Thymus (tissue), 14 donors: ENCODE results near the gene PSME2. TPM values are rescaled to one million over a fixed set of nuclear protein-coding genes. Genes with fewer than 3 reads are reported as not detected.

ENCODE experiments used
- DNase-seq, 9 donors: peaks; one replicate each; pipeline ENCODE4 v3.0.0-alpha.2; 2013; ENCODE audit warnings: low spot score in 9 of 9, low read depth in 6 of 9, missing footprints in 1 of 9
- H3K27ac ChIP-seq, 2 donors: one replicate each; pipeline ENCODE4 v1.5.1; 2013; ENCODE audit warnings: control low read depth in 1 of 2, low read depth in 1 of 2, low read length in 1 of 2, mild to moderate bottlenecking in 1 of 2, moderate library complexity in 1 of 2
- H3K27me3 ChIP-seq, 2 donors: one replicate each; pipeline ENCODE4 v1.5.1; 2013; ENCODE audit warnings: low read length in 1 of 2; ENCODE audit not compliant: control insufficient read depth in 2 of 2, insufficient read depth in 1 of 2
- H3K36me3 ChIP-seq, 2 donors: one replicate each; pipeline ENCODE4 v1.5.1; 2013; ENCODE audit warnings: low read length in 1 of 2, mild to moderate bottlenecking in 1 of 2, moderate library complexity in 1 of 2; ENCODE audit not compliant: control insufficient read depth in 2 of 2, insufficient read depth in 2 of 2
- H3K4me1 ChIP-seq, 2 donors: one replicate each; pipeline ENCODE4 v1.5.1; 2013; ENCODE audit warnings: low read length in 2 of 2; ENCODE audit not compliant: control insufficient read depth in 2 of 2, insufficient read depth in 2 of 2
- H3K4me3 ChIP-seq, 2 donors: one replicate each; pipeline ENCODE4 v1.5.1; 2013; ENCODE audit warnings: low read length in 2 of 2, control low read depth in 1 of 2, mild to moderate bottlenecking in 1 of 2
- H3K9me3 ChIP-seq, 2 donors: one replicate each; pipeline ENCODE4 v1.5.1; 2013; ENCODE audit warnings: low read length in 1 of 2, mild to moderate bottlenecking in 1 of 2; ENCODE audit not compliant: control insufficient read depth in 2 of 2, insufficient read depth in 1 of 2
- WGBS: extraction: QIAGEN DNeasy Blood & Tissue Kit; methylation state at CpG from one replicate; pipeline ENCODE4 v1.1.7; 2013; 5-methylcytosine and 5-hydroxymethylcytosine counted together
- long read RNA-seq, 10 donors: transcript quantifications; one replicate each; lab custom pipeline, GENCODE V29; 2026
- polyA plus RNA-seq: library from polyadenylated mRNA; stranded (reverse); fragments of 200-250 nt; gene quantifications from one replicate; pipeline ENCODE4 v1.2.3, GENCODE V29; 2013
- total RNA-seq: library from RNA; stranded (reverse); fragments of 120-200 nt; gene quantifications from one replicate; pipeline ENCODE4 v1.2.4, GENCODE V29; 2013
- donor health status: healthy.

PSME2 gene, protein sequence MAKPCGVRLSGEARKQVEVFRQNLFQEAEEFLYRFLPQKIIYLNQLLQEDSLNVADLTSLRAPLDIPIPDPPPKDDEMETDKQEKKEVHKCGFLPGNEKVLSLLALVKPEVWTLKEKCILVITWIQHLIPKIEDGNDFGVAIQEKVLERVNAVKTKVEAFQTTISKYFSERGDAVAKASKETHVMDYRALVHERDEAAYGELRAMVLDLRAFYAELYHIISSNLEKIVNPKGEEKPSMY
- total RNA-seq: 387 TPM
- polyA plus RNA-seq: 420 TPM
- long read RNA-seq, donor 1, transcript PSME2-201 (11 exons, 1,404 nt): major isoform, 10 of 14 reads
- long read RNA-seq, donor 1, partial matches to known transcripts: 0 of 14 reads
- long read RNA-seq, donor 1, other reads (novel, unspliced or antisense): 0 of 14 reads
- long read RNA-seq, donor 2: 0 reads
- long read RNA-seq, donor 3, transcript PSME2-201 (11 exons, 1,404 nt): major isoform, 150 of 285 reads
- long read RNA-seq, donor 3, transcript PSME2-205 (2 exons, 496 nt): minor isoform, 6 of 285 reads
- long read RNA-seq, donor 3, partial matches to known transcripts: 111 of 285 reads
- long read RNA-seq, donor 3, other reads (novel, unspliced or antisense): 5 of 285 reads
- long read RNA-seq, donor 4, transcript PSME2-201 (11 exons, 1,404 nt): major isoform, 62 of 103 reads
- long read RNA-seq, donor 4, partial matches to known transcripts: 30 of 103 reads
- long read RNA-seq, donor 4, other reads (novel, unspliced or antisense): 0 of 103 reads
- long read RNA-seq, donor 5, transcript PSME2-201 (11 exons, 1,404 nt): major isoform, 184 of 352 reads
- long read RNA-seq, donor 5, partial matches to known transcripts: 109 of 352 reads
- long read RNA-seq, donor 5, other reads (novel, unspliced or antisense): 45 of 352 reads
- long read RNA-seq, donor 6, transcript PSME2-201 (11 exons, 1,404 nt): major isoform, 100 of 114 reads
- long read RNA-seq, donor 6, partial matches to known transcripts: 8 of 114 reads
- long read RNA-seq, donor 6, other reads (novel, unspliced or antisense): 0 of 114 reads
- long read RNA-seq, donor 7, transcript PSME2-205 (2 exons, 496 nt): minor isoform, 10 of 179 reads
- long read RNA-seq, donor 7, transcript PSME2-201 (11 exons, 1,404 nt): major isoform, 122 of 179 reads
- long read RNA-seq, donor 7, partial matches to known transcripts: 36 of 179 reads
- long read RNA-seq, donor 7, other reads (novel, unspliced or antisense): 6 of 179 reads
- long read RNA-seq, donor 8, transcript PSME2-201 (11 exons, 1,404 nt): major isoform, 42 of 45 reads
- long read RNA-seq, donor 8, partial matches to known transcripts: 0 of 45 reads
- long read RNA-seq, donor 8, other reads (novel, unspliced or antisense): 0 of 45 reads
- long read RNA-seq, donor 9, transcript PSME2-201 (11 exons, 1,404 nt): major isoform, 58 of 63 reads
- long read RNA-seq, donor 9, partial matches to known transcripts: 0 of 63 reads
- long read RNA-seq, donor 9, other reads (novel, unspliced or antisense): 0 of 63 reads
- long read RNA-seq, donor 10, transcript PSME2-201 (11 exons, 1,404 nt): major isoform, 75 of 120 reads
- long read RNA-seq, donor 10, partial matches to known transcripts: 28 of 120 reads
- long read RNA-seq, donor 10, other reads (novel, unspliced or antisense): 8 of 120 reads

DNA sequence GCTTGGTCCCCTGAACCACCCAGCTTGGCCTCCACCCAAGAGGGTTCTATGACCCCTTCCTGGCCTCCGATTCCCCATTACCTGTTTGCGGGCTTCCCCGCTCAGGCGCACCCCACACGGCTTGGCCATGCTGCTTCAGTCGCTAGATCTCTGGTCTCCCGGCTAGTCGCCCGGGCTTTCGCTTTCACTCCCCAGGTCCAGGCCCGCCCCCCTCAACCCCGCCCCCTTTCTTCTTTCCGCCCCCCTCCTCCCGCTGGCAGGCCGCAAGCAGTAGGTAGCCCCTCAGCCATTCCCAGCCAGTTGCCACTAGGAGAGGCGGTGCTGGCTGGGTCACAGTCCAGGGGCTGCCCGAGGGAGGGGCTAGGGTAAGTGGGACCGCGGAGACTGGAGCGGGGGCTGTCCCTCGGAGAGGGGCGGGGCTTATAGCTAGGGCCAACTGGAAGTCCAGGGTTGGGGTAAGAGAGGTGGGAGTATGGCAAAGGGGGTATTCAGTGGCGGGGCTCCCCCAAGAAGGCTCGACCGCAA is at the start of gene PSME2:
Gene PSME2, minus strand, starts transcription at position 158 of the 525 bp plus-strand sequence. Its CDS starts 29 bp downstream, at position 129.
- Histone ChIP-seq H3K9me3 (peaks cover 0 to 3% of the 10 kb centered on the region in 2 donors), H3K27me3 (no peaks in the 10 kb centered on the region), H3K36me3 (peaks cover 35 to 59% of the 10 kb centered on the region in 2 donors), H3K27ac (peak within 1 kb of the TSS; percentile 95 to 98), H3K4me3 (peak within 1 kb of the TSS; percentile 78 to 90), H3K4me1 (peaks cover 27 to 38% of the 10 kb centered on the region in 2 donors)
- peak in 7 of 9 donors; percentile 66 to 89 (median 73) for DNase-seq
- under 1% methylated on average over 25 of the region's 25 CpGs for WGBS

DNA sequence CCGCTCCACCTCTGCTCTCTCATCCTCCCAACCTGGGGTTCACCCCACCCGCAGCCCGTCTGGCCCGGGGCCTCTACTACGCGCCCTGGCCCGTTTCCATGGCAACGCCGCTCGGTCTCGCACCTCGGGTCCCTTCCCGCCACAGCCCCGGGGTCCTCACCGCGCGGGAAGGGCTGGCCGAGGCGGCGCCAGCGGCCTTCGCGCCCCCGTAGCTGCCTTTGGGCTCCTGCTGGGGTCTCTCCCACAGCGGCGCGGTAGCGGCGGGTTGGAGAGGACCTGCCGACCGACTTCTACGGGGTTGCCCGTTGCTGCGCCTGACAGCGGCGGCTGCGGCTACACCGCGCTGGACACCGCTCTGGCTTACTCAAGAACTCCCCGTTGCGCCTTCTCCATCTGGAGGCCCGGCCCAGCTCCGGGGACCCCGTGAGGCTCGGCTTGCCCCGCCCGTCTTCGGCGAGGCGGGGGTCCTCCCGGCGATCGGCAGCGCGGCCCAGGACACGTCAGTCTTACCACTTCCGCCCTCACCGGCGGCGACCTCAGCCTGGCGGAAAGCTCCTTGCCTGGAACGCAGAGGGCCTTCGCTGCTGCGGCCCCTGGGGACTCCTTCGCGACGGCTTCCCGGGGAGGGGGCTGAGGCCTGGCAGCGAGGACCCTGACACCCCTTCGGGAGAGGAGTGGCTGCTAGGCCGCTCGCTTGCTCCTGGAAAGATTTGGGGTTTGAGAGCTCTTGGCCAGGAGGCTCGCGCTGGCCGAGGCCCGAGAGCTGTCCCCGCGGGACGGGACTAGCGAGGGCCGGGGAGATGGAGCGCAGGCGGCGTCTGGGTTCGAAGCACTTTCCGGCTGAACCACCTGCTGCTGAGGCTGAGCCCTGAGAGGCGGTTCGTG is 49.0 kb upstream of the PSME2 start, which contains the start of gene TM9SF1:
Gene TM9SF1, minus strand, starts transcription at position 256 of the 885 bp plus-strand sequence. CDS start 422 bp downstream, outside the sequence.
- H3K9me3 ChIP-seq: no peaks in the 10 kb centered on the region
- H3K27me3 ChIP-seq: no peaks in the 10 kb centered on the region
- peak within 1 kb of the TSS; percentile 94 to 98 for H3K27ac ChIP-seq
- peak; percentile 67 to 95 (median 83) for DNase-seq
- WGBS: under 1% methylated on average over 89 of the region's 89 CpGs
- H3K36me3 ChIP-seq: peaks cover 14 to 30% of the 10 kb centered on the region in 2 donors
- H3K4me1 ChIP-seq: peaks cover 17 to 25% of the 10 kb centered on the region in 2 donors
- peak within 1 kb of the TSS; percentile 94 to 98 for H3K4me3 ChIP-seq

DNA sequence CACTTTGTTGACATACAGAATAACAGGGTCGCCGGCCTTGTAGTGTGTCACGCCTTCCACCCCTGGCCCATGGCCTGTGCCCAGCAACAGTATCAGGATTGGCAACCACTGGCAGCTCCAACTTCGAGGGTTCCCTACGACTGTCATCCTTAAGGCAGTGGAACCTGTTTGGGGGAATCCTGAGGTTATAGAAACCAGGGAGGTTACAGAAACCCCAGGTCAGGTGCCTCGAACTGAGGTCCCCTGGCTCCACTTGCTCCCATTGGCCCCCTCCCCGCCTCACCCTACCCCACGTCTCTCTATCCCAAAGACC is 48.4 kb upstream of the PSME2 start:
- H3K4me1 ChIP-seq: peaks cover 17 to 25% of the 10 kb centered on the region in 2 donors
- peaks cover 14 to 34% of the 10 kb centered on the region in 2 donors for H3K36me3 ChIP-seq
- H3K27me3 ChIP-seq: no peaks in the 10 kb centered on the region
- peak overlapping the region; percentile 94 to 98 for H3K27ac ChIP-seq
- 68% methylated on average over 8 of the region's 8 CpGs for WGBS
- H3K9me3 ChIP-seq: no peaks in the 10 kb centered on the region
- no peak for DNase-seq
- H3K4me3 ChIP-seq: peak overlapping the region; percentile 94 to 98

DNA sequence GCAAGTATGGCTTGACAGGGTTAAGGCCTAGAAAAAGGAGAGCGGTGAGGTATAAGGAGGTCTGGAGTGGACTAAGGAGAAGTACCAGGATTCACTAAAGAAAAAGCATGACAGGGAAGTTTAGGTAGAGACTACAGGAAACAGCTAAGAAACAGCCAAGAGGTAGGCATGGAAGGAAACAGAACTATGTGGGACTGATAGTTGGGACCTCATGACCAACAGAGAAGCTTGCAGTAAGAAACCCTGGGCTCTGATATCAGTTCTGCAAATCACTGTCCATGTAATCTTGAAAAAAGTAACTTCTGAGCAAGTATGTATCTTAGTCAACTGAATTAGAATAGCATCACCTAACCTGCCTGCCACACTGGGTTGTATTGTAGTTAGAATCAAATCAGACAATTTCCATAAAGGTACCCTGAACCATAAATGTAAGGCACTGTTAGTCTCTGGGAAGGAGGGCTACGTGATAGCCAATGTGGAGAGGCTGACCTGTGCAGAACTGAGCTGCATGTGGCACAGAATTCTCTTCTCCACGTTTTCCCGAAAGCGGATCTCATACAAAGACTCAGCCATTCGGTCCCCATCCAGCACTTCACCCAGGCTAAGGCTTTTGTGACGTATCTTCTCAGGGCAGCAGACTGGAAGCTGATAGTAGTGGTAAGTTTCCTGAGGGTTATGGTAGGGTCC is 47.9 kb upstream of the PSME2 start:
- Histone ChIP-seq H3K9me3 (no peaks in the 10 kb centered on the region), H3K27ac (peak overlapping the region in 1 of 2 donors; percentile 94), H3K4me3 (peak overlapping the region; percentile 94 to 98), H3K4me1 (peaks cover 17 to 27% of the 10 kb centered on the region in 2 donors), H3K36me3 (peaks cover 14 to 36% of the 10 kb centered on the region in 2 donors), H3K27me3 (no peaks in the 10 kb centered on the region)
- 95% methylated on average over 7 of the region's 7 CpGs for WGBS
- no peak for DNase-seq

DNA sequence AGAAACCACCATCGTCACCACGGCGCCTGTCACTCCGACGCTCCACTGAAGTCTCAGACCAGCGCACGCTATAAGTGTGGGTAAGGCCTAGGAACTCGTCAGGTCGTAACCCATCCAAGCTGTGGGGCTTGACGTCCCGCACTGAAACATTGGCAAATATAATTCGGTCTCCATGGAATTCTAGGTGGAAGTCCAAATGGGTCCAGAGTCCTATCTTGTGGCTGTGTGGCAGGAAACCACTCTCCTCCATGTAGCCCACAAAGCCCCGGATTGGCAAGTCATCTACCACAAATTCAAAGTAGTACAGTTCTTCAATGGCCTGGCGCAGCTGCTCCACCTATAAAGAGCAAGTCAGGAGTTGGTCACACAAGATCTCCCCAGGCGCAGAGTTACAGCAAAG is 46.5 kb upstream of the PSME2 start:
- no peak overlapping the region for H3K27ac ChIP-seq
- no peak for DNase-seq
- no peaks in the 10 kb centered on the region for H3K27me3 ChIP-seq
- no peaks in the 10 kb centered on the region for H3K9me3 ChIP-seq
- H3K36me3 ChIP-seq: peaks cover 14 to 33% of the 10 kb centered on the region in 2 donors
- H3K4me1 ChIP-seq: peaks cover 21 to 40% of the 10 kb centered on the region in 2 donors
- H3K4me3 ChIP-seq: no peak overlapping the region
- 93% methylated on average over 15 of the region's 15 CpGs for WGBS

DNA sequence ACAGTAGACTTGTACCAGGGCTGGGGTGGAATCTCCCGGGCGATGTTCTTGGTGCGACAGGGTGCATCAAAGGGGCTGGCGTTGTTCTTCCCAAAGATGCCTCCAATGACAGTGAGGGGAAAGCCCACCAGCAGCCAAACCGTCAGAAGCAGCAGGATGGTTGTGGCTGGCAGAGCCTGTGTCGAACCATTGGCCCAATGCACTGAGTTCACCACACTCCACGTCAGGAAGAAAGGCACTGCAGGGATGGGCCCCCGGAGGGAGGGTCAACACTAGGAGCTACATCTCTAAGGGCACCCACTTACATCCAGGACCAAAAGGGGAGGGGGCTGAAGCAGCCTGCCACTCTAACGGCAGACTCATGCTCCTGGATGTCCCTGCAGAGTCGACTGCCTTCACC is 44.0 kb upstream of the PSME2 start:
- Histone ChIP-seq H3K27ac (no peak overlapping the region), H3K4me3 (no peak overlapping the region), H3K9me3 (no peaks in the 10 kb centered on the region), H3K4me1 (peaks cover 20 to 32% of the 10 kb centered on the region in 2 donors), H3K27me3 (no peaks in the 10 kb centered on the region), H3K36me3 (peaks cover 20 to 48% of the 10 kb centered on the region in 2 donors)
- 97% methylated on average over 10 of the region's 10 CpGs for WGBS
- DNase-seq: no peak

DNA sequence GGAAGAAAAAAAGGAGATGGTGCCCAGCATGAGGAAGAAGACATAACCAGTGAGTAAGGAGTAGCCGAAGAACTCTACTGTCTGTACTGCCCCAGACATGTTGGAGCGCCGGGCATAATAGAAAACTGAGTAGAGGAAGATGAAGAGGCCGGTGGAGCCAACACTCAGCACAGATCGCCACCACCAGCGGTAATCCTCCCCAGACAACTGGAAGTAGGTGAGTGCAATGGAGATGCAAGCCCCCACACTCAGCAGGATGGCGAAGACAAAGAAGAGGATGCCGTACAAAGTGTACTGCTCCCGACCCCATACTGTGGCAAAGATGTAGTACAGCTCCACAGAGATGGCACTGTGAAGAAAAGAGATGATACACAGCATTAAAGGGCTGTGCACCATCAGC is 43.0 kb upstream of the PSME2 start:
- Histone ChIP-seq H3K27me3 (no peaks in the 10 kb centered on the region), H3K9me3 (no peaks in the 10 kb centered on the region), H3K27ac (no peak overlapping the region), H3K36me3 (peaks cover 30 to 52% of the 10 kb centered on the region in 2 donors), H3K4me3 (no peak overlapping the region), H3K4me1 (peaks cover 16 to 25% of the 10 kb centered on the region in 2 donors)
- 97% methylated on average over 9 of the region's 9 CpGs for WGBS
- no peak for DNase-seq
